ENCODE results near the gene MON1A.

Gene MON1A

DNA sequence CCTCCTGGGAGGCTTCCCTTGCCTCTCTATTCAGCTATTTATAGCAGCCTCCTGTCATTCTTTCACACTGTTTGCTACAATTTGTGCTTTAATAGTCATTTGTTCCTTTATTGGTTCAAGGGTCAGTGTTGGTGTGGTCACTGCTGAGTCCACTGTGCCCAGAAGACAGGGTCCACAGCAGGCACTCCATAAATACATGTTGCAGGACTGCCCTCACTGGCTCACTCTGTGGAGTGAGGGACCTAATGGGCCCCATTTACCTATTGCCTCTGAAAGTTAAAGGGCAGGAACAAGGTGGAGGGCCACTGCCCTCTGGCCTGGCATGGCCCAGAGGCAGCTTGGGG, 42.7 kb downstream of the MON1A start:
- DNase-seq, result no peak

GRCh38 chr3:49883998-49884397, 45.6 kb downstream of the MON1A start:
- DNase-seq, result no peak

GRCh38 chr3:49882166-49882565, 47.4 kb downstream of the MON1A start:
- no peak for DNase-seq

DNA sequence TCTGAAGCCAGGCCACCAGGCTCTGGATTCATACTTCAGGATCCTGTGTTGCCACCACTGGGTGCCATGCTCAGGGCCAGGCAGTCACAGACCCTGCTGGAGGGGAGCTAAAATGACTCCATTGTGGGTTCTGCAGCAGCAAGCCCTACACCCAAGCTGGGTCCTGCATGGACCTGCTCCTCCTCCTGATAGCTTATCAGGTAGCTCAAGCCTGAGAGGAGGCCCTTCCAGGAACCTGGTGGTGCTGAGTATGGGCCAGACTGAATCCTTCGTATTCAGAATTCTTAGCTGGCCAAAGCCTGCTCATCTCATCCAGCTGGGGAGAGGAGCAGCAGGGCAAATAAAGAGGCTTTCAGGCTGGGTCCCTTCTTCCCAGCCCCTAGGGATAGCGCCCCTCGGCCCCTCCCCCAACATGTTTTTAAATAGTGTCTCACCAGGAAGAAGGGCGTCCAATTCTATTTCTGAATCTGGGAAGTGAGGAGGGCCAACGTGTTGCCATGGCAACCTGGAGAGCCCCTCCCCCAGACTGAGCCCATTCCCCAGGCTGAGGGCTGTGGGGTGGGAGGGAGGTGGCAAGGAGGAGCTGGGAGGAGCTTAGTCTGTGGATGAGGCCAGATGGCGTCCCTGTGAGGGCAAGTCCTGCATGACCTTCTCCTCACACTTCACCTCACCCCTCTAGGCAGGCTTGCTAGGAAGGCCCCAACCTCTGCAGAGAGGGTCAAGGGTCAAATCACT, 48.9 kb downstream of the MON1A start:
- no peak for DNase-seq

DNA sequence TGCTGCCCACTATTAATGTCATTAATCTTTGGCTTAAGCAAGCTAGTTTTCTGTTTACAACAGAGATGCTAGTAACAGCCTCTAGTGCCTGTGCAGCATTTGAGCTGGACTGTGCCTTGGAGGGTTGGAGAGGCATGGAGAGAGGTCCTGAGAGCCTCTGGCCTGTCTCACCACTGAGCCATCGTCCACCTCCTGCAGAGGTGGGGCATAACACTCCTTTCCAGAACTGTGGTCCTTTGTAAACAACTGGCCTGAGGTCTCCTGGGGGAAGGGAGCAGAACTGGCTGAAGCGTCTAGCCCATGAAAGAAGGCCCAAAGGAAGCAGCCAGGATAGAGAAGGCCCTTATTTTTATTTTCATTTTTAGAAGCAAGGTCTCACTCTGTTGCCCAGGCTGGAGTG, 49.9 kb downstream of the MON1A start:
- DNase-seq, result no peak

DNA sequence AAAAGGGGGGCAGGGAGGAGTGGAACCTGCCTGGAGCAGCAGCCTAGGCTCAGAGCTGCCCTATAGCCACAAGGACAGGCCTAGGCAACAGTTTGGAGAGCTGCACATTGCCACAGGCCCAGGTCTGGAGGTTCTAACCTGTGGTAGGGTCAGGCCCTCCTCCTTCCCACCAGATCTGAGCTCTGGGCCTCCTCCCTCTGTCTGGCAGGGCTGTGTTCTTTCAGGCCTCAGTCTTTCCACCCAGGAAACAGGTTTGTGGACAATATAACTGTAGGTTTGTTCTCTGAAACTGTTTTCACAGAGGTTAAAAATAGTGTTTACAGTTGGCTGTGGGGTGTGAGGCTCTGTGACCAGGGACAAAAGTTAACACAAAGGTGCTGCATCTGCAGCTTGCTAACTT, 50.9 kb downstream of the MON1A start:
- DNase-seq, result no peak

DNA sequence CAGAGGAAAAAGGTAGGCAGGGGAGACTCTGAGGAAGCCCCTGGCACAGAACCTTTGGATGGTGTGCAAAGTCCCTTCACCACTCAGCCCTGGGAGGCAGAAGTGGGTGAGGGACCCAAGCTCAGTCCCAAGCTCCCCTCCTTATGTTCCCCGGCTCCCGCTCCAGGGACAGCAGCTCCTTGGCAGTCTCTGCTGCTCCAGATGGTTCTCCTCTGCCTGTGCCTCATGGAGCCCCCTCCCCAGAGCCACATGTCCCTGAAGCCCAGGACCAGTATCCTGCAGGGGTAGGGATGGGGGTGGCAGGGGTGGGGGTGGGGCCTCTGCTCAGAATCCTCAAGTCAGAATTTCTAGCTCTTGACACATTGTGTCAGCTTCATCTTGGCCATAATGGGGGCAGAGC, 51.9 kb downstream of the MON1A start:
- DNase-seq, result no peak

GRCh38 chr3:49876567-49876966, 53.0 kb downstream of the MON1A start:
- DNase-seq, result no peak

GRCh38 chr3:49873623-49874022, 56.0 kb downstream of the MON1A start:
- DNase-seq, result no peak

DNA sequence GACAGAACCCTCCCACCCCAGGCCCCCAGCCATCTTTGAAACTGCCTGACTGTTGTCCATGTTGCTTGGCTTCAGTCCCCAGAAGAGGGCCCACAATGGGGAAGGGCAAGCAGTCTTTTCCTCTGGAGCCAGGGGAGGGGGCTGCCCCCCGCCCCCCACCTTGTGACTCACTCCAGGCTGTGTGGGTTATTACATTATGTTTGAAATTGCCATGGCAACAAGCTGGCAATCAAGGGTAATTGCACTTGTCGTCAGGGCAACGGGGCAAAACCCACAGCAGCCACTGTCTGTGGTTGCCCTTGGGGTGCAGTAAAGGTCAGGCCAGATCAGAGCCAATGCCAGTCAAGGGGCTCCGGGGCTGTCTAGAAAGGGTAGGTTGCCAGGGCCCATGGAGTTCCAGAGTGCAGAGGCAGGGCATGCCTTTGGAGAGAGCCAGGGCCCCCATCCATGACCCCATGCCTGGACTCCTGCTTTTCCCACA, 56.8 kb downstream of the MON1A start:
- DNase-seq, result peak; percentile 19 to 39

DNA sequence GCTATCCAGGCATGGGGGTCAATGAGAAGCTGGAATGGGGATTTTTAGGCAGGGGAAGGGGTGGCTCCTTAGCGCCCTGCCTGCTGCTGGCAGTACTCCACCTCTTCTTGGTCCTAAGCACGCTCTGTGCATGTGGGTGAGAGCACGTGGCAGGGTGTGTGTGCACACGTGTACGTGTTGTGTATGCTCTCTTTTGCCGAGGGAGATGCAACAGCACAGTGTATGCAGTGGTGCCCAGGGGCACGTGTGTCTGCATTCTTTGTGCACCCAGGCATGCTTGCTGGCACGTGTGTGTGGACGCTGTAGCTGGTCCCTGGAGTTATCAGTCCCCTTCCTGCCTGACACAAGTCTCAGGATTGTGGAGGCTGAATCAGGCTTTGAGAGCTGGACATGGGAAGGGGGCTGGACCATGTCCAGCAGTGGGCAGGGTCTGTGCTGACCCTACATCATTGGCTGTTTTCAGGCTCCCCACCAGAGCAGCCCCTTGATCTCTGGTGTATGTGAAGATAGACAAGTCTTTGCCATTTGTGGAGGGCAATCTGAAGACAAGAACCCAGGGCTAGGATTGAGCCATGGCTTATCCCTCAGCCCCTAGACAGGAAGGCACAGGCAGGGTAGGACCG, 58.0 kb downstream of the MON1A start:
- no peak for DNase-seq

GRCh38 chr3:49869525-49870126, 60.0 kb downstream of the MON1A start, which contains the start of gene CAMKV:
CAMKV (minus strand) TSS chr3:49869906; CDS start chr3:49862388, 7,518 bp downstream.
- peak; percentile 15 to 21 for DNase-seq

DNA sequence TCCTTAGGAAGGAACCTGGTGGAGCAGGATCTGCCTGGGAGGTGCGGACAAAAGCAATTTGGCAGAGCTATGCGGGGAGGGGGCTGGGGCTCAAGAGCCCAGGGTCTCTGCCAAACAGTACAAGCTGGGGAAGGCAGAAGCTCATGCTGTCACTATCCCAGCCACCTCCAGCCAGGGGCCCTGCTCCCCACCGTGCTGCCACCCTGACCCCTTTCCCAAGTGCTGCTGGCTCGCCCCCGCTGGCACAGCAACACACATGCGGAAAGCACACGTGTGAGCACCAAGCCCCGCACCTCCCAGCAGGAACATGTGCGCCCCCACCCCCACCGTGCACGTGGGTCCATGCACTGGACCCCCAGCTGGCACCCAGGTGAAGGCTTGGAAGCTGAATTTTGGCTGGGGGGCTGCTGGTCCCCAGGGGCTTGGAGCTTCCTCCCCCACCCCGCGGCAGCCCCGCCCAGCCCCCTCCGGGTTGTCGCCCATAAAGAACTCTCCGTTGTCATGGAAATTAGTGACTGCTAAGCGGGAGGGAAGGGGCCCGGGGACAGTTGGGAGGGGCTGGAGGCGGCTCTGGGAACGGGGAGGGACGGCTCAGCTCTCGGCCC, 60.6 kb downstream of the MON1A start:
- no peak for DNase-seq

DNA sequence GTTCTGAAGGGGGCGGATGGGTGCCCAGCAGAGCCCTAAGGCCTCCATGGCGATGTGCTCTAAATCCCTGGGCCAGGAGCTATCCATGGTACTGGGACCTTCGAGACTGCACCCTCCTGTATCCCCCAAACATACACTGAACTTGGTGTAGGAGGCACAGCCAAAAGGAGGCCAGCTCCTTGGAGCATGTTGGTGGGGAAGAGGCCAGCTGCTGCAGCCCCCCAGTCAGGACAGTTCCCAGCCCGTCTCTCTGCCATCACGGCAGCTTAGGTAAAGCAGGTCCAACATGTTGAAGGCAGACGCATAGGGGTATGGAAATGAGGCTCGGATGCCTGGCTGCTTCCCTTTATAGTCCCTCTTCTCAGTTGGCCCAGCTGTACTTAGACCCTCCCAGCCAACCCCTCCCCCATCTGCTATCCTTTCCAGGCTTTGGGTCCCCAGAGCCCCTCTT, 61.7 kb downstream of the MON1A start:
- peak in 1 of 2 donors; percentile 17 for DNase-seq

DNA sequence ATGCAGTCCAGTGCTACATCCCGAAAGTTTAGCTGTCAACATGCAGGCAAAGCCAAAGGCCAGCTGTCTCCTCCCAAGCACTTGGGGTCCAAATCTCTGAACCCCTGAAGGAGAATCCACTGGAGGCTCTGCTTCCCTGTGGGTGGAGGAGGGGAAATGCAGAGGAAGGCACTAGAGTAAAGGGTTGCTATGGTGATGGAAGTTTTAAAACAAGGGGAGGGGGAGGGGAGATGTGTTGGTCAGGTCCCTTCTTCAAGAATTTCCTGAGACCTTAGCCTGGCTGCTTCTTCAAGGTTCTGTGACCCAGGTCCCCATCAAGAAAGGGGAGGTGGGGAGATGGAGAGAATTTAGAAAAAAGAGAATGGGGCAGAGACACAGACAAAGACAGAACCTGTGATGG, 62.2 kb downstream of the MON1A start:
- DNase-seq, result no peak

- DNase-seq, result no peak
Observed at GRCh38 chr3:49865198-49865784, 64.3 kb downstream of the MON1A start.

GRCh38 chr3:49864505-49864904, 65.1 kb downstream of the MON1A start:
- no peak for DNase-seq

- DNase-seq, result no peak
Observed at GRCh38 chr3:49859576-49860305, 69.9 kb downstream of the MON1A start.
